Activated CD4-positive, CD25-positive, alpha-beta regulatory T cell treated with anti-CD3 and anti-CD28 coated beads, Interleukin-2, amount 50 U/mL, for 24 hours (primary cell): ENCODE results near the gene SLC14A1.

Experiments
- ATAC-seq, 2 donors: fragments of 150-1000 bp; cut with Tn5 transposase; one replicate each; pipeline ENCODE4 v1.10.0; 2021; ENCODE audit warnings: mild to moderate bottlenecking in 1 of 2, moderate library complexity in 1 of 2

SLC14A1 gene

DNA sequence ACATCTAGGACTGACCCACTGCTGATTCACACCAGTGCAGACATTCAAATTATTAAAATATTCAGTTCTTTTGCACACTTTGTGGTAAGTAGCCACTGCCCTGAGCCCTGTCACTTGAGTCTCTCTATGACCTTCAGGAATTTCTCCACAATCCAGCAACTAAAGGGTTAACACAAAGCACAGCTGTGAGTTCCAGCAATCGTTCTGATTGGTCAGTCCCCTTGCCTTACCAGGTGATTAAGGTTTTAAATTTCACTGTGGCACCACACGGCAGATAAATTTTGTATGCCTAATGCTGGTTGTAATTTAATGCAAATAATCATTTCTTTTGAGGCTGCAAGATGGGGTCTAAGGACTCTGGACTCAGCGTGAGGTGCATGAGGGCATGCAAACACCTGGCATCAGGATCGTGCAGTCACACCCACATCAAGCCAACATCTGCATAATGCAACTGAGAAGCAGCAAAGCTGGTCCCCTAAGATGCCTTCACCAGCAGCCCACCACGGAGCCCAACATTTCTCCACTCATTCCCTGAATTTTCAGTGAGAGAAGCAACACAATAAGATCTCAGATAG, 36.6 kb downstream of the SLC14A1 start:
- no peak for ATAC-seq

DNA sequence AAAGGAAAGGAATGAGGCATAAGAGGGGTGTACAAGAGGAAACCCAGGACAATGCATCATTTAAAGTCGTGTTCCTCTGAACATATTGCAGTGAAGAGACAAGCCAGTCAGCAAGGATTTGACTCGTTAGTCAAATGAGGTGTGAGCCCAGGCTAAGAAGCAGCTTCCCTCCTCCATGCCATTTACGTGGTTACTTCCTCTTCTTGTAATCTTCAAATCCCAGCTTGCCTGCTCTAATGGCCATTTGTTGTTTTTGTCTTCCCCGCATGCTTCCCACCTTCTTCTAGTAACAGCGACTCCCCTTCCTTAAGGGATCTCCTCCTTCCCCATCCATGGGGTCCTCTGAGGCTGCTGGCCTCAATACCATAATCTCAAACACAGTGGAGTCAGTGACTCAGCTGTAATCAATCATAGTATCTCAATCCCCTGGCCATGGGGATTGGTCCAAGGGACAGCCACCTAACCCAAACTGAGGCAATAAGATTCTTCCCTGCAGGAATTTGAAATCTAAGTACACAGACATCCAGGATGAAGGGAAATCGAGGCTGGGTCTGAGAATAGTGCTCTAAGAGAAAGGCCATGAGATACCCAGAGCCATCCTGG, 37.6 kb downstream of the SLC14A1 start:
- no peak for ATAC-seq

- no peak for ATAC-seq
Observed at GRCh38 chr18:45764000-45764686, 40.2 kb downstream of the SLC14A1 start.

GRCh38 chr18:45765796-45766195, 41.8 kb downstream of the SLC14A1 start:
- ATAC-seq = no peak

GRCh38 chr18:45771587-45772480, 47.9 kb downstream of the SLC14A1 start:
- no peak for ATAC-seq

DNA sequence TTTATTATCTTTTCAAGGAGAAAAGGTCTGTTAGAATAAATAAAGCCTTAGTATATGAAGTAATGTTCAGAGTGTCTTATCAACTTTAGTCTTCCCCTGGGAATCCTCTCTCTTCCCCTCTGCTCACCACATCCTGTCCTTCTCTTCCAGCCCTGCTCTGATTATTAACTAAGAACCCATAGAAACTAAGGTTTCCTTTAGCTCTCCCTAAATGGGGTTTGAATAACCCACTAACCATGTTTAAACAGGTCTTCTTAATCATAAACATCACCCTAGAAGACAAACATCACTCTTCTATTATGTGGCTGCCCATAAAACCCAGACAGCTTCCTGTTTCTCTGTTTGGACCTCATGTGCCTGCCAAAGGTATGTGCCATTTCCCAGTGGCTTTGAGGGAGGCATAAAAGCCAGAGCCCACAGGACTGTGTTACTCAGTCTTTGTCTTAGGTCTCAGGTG, 50.1 kb downstream of the SLC14A1 start:
- ATAC-seq = no peak

- ATAC-seq = peak; percentile 81 to 82
Observed at GRCh38 chr18:45775241-45775676, 51.3 kb downstream of the SLC14A1 start.

DNA sequence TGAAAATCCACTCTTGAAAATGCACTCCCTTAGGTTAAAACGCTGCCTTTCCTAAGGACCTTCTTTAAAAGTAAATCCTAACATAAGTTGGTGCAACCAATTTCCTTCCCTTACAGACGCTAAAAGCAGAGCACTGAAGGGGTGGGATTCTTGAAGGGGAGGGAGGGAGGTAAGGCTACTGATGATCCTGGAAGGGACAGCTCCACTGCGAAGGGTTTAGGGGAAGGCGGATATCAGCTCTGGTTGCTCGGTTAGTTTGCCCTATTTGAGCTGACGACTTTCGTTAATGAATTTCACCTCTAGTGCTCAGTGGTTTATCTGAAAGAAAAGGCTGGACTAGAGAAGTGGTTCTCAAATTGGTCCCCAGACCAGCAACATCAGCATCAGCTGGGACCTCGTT, 51.8 kb downstream of the SLC14A1 start:
- no peak for ATAC-seq

DNA sequence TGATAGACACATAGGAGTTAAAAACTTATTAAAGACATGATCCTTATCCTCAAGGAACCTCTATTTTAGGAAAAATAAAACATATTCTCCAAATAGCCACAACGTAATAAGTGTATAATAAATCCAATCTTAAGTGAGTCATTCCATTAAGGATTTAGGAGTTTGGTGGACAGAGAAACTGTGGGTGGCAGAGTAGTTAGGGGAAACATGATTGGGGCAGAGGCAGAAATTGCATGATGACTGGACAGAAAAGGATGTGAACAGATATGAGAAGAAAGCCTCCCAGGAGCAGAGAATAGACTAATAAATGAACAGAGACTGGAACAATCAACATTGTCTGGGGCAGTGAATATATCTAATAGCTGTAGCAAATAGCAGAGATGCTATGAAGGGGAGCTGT, 53.4 kb downstream of the SLC14A1 start:
- no peak for ATAC-seq

DNA sequence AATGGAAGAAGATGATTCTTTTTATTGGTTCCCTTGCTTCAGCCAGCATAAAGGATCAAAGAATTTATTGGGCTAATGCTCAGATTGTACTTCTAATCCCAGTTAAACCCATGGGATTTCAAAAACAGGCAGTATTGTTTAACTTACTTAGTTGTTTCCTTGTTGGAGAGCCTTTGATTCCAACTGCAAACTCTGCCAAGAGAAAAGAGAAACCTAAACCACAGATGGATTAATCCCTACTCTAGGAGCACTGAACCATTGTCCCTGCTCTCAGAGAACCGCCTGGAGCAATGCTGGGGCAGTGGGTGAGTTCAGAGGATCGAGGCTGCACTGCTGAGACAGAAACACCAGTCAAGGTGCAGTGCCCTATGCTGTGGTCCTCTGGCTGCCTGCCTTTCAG, 56.6 kb downstream of the SLC14A1 start:
- no peak for ATAC-seq

- ATAC-seq = no peak
Observed at GRCh38 chr18:45782662-45783061, 58.7 kb downstream of the SLC14A1 start.

DNA sequence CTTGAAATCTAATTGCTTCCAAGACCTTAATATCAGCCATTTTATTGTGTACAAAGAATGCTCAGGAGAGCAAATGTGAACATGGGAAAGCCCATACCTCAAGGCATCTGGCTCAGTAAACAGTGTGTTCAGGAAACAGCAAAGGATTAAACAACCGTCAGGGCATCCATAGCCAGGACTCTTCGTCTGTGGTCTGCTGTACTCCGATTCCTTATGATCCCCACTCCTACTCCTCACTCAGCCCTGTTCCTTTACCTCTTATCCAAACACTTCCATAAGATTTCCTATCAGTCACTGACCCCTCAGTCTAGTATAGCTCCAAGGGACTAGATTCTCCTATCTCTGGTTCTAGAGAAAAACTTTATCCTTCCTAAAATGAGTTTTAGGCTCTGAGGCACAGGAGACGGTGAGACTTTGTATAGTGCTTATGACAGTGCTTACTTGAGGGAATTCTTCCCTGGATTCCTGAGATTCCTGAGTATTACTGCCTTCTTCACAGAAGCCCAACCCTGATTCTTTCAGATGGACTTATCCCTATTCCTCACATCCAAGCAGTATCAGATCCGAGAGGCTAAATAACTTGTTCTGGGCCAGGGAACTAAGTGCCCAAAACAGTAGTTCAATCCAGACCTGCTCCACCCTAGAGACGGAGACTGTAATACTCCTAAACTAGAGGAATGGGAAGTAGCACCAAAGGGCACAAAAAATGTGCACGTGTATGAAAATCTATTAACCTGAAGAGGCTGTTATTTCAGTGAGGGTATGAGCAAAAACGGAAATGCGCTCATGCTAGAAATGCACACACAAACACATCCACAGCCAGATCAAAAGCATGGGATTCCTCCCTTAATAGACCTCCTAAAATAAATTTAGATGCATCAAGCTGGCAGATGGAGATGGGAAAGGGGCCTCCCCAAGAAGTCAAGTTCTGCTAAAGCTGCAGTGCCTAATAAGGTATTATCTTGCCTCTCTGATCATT, 59.4 kb downstream of the SLC14A1 start:
- ATAC-seq = no peak

DNA sequence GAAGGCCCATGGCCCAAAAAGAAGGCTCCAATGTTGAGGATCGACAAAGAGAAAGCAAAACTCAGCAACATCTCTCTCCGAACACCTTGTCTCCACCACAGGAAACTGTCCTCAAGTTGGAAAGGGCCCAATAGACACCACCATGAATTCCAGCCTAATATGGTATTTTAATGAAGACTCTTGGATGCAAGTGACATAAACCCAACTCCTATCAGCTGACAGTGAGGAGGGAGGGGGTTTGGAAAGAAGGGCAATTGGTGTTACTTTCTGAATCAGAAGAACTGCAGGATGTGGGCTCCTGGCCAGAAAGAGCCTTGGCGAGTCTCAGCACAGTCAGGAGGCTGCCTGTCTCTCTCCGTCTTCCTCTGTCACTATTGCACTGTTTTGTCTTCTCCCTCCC, 61.2 kb downstream of the SLC14A1 start:
- ATAC-seq = no peak

DNA sequence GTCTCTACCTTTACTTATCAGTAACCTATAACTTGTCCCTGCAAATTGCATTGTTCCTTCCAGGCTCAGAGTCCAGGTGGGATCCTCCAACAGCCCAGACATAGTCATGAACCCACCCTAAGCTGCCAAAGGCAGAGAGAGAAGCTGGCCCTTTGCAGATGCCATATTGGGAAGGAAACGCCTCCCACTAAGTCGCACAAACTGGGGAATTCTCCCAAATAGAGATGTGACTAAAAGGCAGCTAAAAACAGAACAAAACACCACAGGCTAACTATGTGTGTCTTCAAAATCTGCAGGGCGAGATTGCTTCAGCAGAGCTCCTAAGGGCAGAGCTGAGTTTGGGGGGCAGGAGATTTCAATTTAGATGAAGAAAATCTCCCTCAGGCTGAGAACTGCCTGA, 63.0 kb downstream of the SLC14A1 start:
- ATAC-seq = no peak

- ATAC-seq = no peak
Observed at GRCh38 chr18:45787346-45787745, 63.4 kb downstream of the SLC14A1 start.

- no peak for ATAC-seq
Observed at GRCh38 chr18:45788861-45789260, 64.9 kb downstream of the SLC14A1 start.

GRCh38 chr18:45792506-45793263, 68.7 kb downstream of the SLC14A1 start:
- no peak for ATAC-seq

- no peak for ATAC-seq
Observed at GRCh38 chr18:45793264-45793965, 69.4 kb downstream of the SLC14A1 start.

GRCh38 chr18:45801416-45802004, 77.5 kb downstream of the SLC14A1 start:
- ATAC-seq = no peak
